ENCODE data around the gene SNTG2.

The SNTG2 gene

DNA sequence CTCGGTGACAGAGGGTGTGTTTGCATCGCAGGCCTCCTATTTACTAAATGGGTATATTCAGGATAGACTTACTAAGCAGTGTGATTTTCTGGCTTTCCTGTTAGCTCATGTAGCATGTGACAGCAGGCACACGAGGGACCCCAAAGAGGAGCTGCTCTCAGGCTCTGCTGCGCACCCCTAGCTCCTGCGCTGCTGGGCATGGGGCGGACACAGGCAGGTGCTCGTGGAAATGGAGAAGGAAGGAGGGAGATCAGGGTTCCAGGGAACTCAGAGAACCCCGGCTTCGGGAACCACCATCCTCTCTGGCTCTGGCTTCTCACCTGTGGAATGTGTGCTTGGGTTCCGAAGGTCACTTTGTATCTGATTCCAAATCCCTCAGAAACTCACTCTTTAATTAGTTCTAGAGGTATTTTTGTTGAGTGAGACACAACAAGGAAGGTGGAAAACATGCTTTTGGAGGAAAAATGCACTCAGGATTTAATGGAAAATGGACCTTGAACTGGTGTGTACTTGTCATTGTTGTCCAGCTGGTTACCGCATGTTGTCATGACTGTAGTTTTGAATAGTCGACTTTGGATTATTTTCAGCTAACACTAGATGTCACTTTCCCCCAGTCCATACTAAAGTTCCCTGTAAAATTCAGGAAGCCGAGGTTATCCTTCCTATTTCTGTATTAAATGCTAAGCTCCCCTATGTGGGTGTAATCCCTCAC, 3.5 kb downstream of the SNTG2 start:
- peak; percentile 2 for DNase-seq (ENCODE audit: low read depth)

DNA sequence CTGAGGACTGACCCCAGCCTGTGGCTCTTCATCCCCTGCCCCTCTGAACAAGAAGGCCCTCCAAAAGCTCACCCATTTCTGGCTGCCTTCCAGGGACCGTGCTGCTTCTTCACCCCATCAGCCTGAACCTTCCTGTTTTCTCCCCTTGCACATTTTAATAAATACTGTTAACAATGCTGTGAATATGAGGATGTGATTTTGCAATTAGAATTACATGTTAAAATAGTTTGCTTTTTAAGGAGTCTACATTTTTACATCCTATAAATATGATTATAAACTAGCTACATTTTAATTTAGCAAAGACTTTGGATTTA, 4.0 kb downstream of the SNTG2 start:
- DNase-seq (ENCODE audit: low read depth), result no peak

DNA sequence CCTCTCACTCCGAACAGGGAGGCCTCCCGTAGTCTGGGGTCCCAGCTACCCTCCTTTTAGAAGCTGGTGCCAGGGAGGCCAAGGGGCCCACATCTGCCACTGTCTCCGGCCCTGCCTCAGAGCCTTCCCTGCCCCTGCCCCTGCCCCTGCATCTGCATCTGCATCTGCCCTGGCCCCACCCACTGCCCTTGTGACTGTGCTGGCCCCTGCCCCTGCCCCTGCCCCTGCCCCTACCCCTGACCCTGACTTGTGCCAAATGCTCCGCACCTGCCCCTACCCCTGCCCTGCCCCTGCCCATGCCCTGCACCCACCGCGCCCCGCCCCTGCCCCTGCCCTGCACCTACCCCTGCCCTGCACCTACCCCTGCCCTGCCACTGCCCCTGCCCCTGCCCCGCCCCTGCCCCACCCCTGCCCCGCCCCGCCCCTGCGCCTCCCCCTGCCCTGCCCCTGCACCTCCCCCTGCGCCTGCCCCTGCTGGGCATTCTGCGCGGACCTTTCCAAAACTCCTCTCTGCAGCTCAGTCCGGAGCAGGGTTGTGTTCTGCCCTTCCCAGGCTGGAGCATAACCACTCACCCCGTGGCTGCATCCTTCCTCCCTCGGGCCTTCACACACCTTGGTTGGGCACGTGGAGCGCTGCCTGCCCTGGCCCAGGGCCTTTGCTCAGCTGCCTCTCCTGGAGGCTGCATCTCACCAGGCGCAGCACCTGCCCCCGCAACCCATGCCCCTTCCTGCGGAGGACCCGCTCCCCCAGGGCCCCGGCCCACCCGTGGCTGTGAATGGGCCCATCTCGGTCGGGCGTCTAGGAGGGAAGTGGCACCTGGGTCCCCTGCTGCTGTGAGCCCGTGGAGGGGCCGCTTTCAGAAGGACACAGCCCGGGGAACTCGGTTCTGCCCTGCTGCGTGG, 5.4 kb downstream of the SNTG2 start:
- no peak for DNase-seq (ENCODE audit: low read depth)

DNA sequence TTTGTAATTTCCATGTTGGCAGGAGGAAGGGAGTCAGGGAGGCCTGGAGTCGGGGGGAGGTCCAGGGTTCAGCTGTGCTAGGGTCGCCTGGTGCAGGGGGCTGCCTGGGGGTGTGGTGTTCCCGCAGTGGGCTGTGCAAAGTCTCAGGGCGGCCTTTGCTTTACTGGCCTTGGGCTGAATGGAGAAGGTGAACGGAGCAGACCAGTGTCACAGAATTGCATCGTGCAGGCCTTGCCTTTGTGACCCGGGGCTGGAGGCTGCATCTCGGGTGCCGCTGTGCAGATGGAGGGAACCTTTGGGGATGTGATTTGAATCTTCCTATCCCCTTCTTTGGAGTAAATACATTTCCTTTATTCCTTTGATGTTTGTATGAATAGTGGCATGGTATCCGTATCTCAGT, 8.8 kb downstream of the SNTG2 start:
- no peak for DNase-seq (ENCODE audit: low read depth)

DNA sequence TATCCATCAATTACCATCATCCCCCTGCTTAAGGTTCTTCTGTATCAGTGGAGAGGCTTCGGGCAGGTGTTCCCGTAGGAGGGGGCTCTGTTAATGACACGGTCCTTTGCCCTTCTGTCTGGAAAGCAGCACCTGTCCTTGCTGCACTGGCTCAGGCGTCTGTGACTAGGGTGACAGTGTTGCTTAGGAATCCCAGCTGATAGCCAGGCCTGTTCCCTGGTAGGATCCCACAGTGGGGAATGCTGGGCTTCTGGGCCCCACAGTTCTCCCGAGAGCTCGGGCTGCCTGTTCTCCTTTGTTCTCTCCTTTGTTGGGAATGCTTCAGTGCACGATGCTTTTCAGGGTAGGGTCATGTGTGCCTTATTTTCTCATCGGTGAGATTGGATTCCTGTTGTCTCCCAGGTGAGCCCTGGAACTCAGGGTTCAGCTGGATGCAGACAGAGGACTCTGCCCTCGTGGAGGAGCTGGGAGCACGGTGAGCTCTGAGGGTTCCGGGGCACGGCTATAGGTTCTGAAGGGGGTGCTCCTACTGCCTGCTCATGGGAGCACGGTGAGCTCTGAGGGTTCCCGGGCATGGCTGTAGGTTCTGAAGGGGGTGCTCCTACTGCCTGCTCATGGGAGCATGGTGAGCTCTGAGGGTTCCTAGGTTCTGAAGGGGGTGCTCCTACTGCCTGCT, 9.6 kb downstream of the SNTG2 start:
- no peak for DNase-seq (ENCODE audit: low read depth)

DNA sequence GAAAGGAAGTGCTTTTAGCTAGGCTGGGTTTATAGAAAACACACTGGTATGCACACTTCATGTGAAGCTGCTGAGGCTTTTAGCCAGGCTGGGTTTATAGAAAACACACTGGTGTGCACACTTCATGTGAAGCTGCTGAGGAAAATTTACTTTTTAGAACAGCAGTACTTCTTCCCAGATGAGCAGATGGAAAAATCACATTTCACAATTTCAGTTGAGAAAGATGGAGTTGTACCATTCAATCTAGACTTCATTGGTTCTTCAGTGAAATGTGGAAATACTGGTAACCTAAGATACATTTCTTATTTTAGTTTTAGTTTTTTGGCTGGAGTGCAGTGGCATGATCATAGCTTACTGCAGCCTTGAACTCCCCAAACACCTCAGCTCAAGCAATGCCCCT, 11.1 kb downstream of the SNTG2 start:
- no peak for DNase-seq (ENCODE audit: low read depth)

DNA sequence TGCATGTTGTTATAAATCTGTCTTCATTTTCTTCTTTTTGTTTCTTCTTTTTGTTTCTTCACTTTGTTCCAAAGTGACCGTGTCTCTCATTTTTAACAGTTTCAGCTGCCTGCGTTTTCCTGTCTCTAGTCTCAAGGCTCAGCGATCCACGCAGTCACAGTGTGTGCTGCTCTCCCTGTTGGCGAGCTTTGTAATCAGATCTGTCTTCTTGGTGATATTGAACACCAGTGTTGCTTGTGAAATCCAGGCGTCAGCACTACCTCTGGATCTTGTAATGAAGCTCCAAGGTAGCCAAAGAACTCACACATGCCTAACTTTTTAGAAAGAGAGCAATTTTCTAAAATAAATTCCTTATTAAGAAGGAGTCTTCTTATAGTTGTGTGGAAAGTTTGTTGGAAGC, 13.2 kb downstream of the SNTG2 start:
- DNase-seq (ENCODE audit: low read depth), result no peak

DNA sequence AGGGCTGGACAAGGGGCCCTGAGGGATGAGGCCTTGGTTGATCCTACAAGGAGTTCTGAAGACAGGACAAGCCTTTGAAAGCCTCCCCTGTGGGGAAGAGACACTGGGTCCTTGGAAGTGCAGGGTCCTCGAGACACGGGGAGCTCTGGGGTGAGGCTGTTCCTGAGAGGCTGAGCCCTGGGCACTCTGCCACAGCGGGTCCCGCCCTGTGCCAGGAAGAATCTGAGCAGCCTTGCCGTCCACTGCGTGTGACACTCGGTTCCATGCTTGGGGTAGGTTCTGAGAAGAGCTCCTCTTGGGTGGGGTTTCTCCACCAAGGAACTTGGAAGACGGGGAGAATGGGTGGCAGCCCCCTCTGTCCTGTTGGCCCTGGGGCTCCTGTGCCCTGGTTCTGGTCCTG, 13.9 kb downstream of the SNTG2 start:
- DNase-seq (ENCODE audit: low read depth), result no peak

DNA sequence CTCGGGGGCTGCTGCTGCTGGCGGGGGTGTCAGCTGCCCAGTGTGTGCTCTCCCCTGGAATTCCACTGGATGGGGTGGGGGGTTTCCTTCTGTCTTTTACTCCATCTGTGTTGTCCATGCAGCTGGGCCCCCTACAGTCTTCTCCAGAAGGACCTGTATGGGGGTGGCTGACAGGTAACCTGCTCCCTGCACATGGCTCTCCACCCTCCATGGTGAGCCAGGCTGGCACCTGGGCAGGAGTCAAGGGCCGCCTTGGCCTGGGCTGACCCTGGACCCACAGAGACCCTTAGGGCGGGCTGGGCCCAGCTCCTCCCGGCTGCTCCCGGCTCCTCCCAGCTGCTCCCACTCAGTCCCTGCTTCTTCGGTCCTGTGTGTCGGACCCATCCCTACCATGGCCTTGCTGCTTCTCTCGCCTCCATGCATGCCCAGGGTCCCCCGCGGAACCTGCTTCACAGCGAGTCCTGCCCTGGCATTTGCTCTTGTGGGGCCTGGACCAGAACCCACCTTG, 15.0 kb downstream of the SNTG2 start:
- DNase-seq (ENCODE audit: low read depth), result no peak

DNA sequence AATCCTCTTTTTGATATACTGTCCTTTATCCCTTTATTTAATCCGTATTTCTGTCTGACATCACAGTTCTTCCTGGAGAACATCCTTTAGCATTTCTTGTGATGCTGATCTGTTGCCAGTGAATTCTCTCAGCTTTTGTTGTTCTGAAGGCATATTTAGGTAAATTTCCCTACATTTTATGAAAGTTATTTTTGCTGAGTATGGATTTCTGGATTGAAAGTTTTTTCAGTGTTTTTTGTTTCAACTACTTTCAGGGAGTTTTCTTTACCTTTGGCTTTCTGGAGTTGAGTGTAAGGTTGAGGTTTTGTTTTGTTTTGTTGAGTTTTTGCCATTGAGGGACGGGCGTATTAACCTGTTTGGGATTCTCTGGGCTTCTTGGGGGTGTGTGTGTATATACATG, 22.5 kb downstream of the SNTG2 start:
- DNase-seq (ENCODE audit: low read depth), result no peak

DNA sequence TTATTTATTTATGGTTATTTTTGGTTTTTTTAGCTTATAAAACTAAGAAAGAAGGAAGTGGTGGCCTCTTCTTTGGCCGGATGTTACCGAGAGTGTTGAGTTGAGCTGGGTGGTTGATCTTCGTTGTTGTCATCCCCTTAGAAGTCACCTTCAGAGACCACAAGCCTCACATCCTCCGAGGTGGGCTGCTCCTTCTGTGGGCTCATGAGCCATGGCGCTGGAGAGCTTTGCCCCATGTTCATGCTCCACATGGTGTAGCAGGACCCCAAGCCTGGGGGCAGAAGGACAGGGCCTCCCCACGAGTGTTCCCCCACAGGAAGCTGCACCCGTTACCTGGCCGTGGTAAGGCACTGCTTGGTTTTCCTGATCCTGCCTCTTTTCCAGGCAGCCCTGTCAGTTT, 23.4 kb downstream of the SNTG2 start:
- DNase-seq (ENCODE audit: low read depth), result no peak

DNA sequence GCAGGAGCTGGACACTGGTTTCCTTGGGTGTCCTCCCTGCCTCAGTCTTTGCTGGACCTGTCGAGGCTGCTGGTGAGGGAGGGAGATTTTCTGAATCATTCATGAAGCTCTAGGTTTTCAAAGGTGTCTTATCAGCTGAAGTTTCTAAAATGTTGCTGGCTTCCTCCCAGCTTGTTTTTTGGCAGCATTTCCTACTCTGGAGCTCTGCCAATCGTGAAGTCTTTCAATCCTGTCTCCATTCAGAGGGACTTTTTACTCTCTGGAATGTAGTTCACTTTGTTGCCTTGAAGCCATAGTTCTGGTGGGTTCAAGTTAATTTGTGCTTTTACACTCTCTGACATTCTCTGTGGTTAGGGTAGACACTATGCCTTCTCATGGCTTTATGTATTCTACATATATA, 23.9 kb downstream of the SNTG2 start:
- DNase-seq (ENCODE audit: low read depth), result no peak

DNA sequence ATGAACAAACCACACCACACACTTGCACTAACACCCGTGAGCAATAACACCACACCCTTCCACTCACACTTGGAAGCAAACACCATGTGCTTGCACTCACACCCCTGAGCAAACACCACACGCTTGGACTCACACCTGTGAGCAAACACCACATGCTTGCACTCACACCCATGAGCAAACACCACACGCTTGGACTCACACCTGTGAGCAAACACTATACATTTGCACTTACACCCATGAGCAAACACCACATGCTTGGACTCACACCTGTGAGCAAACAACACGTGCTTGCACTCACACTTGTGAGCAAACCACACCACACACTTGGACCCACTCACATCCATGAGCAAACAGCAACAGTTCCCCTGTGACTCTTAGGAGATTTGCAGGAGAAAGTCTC, 24.4 kb downstream of the SNTG2 start:
- DNase-seq (ENCODE audit: low read depth), result no peak

DNA sequence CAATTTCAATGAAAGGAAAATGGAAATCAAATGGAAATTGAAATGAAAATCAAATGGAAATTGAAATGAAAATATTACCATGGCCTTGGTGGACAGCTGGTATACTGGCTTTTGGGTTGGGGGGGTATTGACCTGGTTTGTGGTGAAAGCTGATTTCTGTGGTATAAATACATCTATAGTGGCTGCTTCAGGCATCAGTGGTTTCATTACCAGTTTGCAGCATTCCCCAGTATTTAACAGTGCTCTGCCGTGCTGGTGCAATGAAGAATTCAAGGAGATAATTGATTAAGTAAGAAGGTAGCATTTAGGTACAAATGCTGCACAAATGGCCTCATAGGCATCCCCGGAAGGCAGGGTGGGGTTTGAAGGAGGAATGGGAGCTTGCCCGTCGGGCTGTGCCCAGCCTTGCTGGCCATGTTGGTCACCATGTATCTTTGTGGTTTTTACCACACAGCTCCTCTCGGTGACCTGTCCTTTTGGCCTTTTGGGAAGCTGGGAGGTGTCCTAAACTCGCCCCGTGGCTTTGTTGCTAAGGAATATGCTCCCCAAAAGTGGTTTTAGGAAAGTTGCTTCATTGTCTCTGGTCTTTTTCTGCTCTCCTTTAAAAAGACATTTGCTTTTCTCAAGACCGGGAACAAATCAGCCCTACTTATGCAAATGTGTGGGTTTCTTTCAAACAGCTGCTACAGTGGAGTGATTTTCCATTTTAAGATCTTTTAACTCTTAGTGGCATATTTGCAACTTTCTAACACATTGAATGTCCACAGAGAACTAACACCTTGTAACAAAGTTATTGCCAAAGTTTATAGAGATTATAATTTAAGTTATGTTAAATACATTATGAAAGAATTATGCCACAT, 28.6 kb downstream of the SNTG2 start:
- no peak for DNase-seq (ENCODE audit: low read depth)

DNA sequence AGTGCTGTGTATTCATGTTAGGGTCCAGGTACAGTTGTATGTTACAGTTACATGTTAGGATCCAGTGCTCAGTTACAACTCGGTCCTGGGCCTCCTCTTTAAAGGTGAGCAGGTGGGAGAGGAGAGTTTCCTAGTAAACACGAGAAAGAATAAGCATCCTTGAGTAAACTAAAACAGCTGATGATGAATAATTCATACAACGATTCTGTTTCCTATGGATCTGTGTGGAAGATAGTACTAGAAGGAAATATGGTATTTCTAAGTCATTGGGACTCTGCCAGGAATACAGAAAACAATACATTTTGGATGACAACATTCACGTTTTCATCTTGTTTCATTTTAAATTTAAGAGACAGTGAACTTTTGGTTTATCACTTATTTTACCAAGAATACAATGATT, 29.5 kb downstream of the SNTG2 start:
- DNase-seq (ENCODE audit: low read depth), result no peak

DNA sequence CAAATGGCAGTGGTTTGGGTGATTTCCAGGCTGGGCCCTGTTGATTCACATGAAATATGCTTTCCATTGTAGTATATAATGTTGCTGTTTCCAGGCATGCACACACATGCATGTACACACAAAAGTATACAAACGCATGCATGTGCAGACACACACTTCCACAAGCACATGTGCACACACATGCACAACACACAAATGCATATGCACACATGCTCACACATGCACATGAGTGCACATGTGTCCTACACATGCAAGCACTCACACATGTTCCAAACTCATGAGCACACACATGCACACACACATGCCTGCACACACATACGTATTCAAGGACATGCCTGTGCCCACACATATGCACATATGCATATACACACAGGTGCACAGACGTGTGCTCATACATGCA, 30.6 kb downstream of the SNTG2 start:
- DNase-seq (ENCODE audit: low read depth), result no peak

DNA sequence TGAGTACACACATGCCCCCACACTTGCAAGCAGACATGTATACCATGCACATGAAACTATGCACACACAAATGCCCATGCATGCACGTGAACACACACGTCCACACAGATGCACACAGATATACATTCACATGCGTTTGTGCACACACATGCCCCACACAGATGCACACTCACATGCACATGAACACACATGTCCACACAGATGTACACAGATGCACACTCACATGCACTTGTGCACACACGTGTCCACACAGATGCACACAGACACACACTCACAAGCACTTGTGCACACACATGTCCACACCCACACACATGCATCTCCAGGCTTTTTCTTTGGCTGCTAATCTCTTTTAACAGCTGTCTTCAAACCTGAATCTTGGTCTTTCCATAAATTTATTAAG, 31.1 kb downstream of the SNTG2 start:
- DNase-seq (ENCODE audit: low read depth), result no peak

DNA sequence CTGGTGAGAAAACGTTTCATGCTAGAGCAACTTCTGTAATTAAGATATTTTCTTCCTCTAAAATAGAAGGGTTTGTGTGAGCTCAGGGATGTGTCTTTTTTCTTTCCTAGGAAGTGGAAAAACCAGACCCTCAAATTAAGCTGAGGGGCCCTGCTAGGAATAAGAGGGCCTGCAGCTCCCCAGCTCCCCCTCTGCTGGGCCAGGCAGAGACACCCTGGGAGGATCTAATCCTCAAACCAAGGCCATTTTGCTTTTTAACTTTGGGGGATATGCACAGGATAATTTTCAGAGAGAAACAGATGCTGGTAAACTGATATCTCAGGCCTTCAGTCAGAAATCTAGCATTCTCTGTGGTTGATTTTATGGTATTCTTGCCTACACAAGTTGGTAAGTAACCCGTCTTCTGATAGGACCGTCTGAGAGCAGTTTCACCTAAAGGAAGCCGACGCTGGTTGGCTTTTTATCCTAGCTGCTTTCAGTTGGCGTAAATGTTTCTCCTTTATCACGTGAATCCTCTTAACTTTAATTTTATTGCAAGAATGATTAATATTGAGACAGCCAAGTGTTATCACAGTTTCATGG, 34.8 kb downstream of the SNTG2 start:
- no peak for DNase-seq (ENCODE audit: low read depth)

DNA sequence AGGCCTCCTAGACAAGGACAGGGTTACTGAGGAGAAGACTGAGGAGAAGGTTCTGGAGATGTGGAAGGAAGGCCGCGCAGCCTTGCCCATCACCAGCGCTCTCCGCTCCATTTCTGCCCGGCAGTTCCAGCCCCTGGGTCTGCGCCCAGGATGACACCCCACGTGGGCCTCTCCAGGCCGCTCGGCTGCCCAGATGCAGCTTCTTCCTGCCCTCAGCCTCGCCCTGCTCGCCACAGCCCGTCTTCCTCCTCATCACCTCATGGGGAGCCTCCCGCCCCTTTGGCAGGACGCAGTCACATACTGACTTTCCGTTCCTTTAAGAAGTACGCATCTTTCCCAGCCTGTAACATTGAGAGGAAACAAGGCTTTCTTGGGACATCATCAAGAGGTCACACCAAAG, 37.1 kb downstream of the SNTG2 start:
- no peak for DNase-seq (ENCODE audit: low read depth)

DNA sequence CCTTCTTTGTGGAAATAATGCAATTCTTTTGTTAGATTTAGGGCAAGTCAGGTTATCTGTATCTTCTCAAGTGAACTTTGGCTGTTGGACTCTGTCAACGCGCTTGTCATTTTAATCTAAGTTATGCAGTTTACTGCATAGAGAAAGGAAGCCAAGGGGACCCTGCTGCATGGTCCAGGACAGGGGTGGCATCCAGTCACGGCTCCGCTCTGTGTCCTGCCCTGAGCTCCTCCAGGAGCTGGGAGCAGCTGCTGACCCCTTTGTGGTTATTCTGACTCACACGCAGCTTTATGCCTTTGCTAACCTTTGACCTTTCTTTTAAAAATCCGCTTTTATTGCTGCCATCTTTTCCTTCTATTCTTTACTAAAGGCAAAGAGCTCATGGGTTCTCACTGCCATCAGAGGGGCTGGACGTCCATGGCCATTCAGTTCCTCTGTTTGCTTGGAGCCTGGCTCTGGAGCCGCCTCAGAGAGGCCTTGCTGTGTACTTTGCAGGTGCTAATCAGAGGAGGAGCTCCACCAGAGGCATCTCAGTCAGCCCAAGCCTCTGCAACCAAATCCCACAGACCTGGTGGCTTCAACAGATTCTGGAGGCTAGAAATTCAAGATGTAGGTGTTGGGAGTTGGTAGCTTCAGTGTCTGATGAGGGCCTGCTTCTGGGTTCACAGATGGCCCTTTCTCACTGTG, 39.3 kb downstream of the SNTG2 start:
- DNase-seq (ENCODE audit: low read depth), result no peak

DNA sequence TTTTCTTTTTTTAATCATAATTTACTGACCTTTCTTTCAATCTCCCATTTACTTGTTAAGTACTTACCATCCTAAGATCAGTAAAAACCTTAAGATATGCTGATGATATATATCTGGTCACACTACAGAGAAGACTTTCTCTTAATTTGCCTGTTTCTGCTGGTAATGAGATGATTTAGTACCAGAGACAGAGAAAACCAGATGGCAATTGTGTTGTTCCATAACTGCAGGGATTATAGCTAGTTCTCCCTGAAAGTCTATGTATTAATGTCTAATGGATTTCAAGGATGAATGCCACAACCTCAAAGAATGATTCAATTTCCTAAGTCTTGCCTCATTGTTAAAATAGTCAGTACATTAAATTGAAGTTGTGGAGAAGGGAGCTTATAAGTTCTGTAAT, 40.3 kb downstream of the SNTG2 start:
- DNase-seq (ENCODE audit: low read depth), result no peak
